ENCODE measurements around the gene SAP30. TPM values are rescaled to one million over a fixed set of nuclear protein-coding genes. Genes with fewer than 3 reads are reported as not detected.

The SAP30 gene, protein sequence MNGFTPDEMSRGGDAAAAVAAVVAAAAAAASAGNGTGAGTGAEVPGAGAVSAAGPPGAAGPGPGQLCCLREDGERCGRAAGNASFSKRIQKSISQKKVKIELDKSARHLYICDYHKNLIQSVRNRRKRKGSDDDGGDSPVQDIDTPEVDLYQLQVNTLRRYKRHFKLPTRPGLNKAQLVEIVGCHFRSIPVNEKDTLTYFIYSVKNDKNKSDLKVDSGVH
- 10 to 100 TPM; 27.7 to 88.5 (median 49.1) TPM for total RNA-seq

DNA sequence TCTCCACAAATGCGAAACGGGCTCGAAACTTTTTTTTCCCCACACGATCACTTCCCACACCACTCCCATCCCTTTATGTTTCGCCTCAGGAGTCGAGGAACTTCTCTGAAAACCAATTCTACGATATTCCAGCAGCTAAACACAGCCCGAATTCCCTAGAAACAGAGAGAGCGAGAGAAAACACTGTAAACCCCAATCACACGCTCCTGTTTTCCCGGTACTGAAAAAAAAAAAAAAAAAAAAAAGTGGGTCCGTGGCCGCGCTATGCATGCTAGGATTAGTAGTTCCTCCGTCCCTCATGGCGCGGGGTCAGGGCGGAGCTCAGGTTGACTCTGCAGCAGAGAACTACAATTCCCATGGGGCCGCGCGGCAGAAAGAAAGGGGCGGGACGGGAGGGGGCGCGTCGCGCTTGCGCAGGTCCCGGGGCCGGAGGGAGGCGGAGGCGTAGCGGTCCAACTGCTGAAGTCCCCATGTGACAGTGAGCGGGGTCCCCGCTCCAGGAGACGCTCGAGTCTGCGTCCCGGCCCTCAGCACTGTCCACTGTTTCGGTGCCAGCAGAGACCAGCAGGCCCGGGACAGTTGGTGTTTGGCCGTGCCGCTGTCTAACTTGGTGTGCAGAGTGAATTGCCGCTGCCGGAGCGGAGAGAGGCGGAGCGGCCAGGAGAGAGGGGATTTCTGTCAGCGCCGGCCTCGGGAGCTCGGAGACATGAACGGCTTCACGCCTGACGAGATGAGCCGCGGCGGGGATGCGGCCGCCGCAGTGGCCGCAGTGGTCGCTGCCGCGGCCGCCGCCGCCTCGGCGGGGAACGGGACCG is at the start of gene SAP30:
Gene SAP30, plus strand, starts transcription at position 478 of the 815 bp plus-strand sequence. Its CDS starts 229 bp downstream, at position 707.
- Histone ChIP-seq H3K4me1 (peaks cover 0 to 61% (median 0%) of the 10 kb centered on the region in 4 donors), H3K4me3 (peak within 1 kb of the TSS; percentile 67 to 92 (median 80)), H3K36me3 (peaks cover 0 to 2% (median 0%) of the 10 kb centered on the region in 3 donors), H3K9me3 (no peaks in the 10 kb centered on the region), H3K27ac (peak within 1 kb of the TSS; percentile 91 to 99 (median 96)), H3K27me3 (peaks cover 0 to 3% of the 10 kb centered on the region in 2 donors)
- peak; percentile 45 to 100 for TF ChIP-seq EP300 (IDR thresholded peaks at IDR 0.05)
- TF ChIP-seq, protein P1, sequence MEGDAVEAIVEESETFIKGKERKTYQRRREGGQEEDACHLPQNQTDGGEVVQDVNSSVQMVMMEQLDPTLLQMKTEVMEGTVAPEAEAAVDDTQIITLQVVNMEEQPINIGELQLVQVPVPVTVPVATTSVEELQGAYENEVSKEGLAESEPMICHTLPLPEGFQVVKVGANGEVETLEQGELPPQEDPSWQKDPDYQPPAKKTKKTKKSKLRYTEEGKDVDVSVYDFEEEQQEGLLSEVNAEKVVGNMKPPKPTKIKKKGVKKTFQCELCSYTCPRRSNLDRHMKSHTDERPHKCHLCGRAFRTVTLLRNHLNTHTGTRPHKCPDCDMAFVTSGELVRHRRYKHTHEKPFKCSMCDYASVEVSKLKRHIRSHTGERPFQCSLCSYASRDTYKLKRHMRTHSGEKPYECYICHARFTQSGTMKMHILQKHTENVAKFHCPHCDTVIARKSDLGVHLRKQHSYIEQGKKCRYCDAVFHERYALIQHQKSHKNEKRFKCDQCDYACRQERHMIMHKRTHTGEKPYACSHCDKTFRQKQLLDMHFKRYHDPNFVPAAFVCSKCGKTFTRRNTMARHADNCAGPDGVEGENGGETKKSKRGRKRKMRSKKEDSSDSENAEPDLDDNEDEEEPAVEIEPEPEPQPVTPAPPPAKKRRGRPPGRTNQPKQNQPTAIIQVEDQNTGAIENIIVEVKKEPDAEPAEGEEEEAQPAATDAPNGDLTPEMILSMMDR (IDR thresholded peaks at IDR 0.05), result peak in 2 of 5 experiments; percentile 22 to 25
- TF ChIP-seq POLR2A (IDR thresholded peaks at IDR 0.05), result peak; percentile 97 to 99
- peak; percentile 98 to 99 for DNase-seq (ENCODE audit: low spot score in 2 of 2)
- WGBS, 2 donors, result 1% methylated on average over 36 to 49 of the region's 72 CpGs

DNA sequence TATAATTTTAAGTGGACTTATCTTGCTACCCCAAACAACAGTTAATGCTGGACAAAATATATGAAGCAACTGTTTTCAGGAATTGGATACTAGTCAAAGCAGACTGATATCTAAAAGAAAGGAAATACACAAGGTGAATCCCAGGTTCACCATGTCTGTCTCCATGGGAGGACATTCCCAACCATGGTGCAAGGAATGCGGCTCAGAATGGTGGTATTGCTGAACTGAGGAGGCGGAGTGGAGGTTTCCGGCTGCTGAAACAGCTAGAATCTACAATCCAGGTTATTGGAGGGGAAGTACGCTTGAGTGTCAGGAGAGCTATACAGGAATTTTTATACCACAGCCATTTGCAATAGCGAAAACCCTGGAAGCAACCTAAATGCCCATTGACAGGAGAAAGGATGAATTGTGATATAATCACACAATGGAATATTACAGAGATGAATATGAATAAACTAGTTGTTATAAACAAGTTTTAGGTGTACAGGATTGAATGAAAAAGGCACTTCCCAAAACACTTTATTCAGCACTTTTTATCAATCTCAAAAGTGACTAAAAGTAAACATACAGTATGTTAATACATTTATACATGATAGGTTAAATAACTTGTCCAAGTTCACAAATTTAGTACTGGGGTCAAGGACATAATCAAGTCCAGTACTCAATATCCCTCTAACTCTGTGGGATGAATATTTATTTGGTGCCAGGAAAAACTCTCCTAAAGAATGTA is 45.6 kb upstream of the SAP30 start:
- 91 to 95% methylated on average over 5 of the region's 5 CpGs for WGBS, 2 donors
- Histone ChIP-seq H3K4me1 (peaks cover 0 to under 1% (median 0%) of the 10 kb centered on the region in 4 donors), H3K36me3 (peaks cover 0 to 67% (median 0%) of the 10 kb centered on the region in 3 donors), H3K9me3 (no peaks in the 10 kb centered on the region), H3K27ac (no peak overlapping the region), H3K27me3 (no peaks in the 10 kb centered on the region), H3K4me3 (no peak overlapping the region)
- no peak for DNase-seq (ENCODE audit: low spot score in 2 of 2)
- TF ChIP-seq POLR2A (IDR thresholded peaks at IDR 0.05) (no peak), EP300 (IDR thresholded peaks at IDR 0.05) (no peak)
- TF ChIP-seq, protein P1 (IDR thresholded peaks at IDR 0.05), result no peak

DNA sequence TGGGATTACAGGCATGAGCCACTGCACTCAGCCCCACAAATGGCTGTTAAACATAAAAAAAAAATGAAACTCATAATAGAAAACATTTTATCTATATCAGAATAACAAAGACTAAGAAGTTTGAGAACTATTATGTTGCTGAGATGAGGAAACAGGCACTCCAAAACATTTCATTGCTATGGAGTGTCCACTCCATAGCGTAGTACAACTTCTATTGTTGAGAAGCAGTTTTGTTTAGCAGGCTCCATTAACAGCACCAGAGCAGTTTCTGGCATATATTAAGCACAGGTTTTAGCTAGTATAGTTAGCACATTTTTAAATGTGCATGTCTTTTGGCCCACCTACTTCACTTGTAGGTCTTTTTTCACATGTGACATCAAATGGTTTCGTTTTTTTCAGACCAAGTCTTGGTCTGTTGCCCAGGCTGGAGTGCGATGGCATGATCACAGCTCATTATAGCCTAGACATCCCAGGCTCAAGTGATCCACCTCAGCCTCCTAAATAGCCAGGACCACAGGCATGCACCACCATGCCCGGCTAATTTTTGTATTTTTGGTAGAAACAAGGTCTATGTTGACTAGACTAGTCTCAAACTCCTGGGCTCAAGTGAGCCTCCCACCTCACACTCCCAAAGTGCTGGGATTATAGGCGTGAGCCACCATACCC is 42.4 kb upstream of the SAP30 start:
- H3K36me3 ChIP-seq, result peaks cover 0 to 65% (median 0%) of the 10 kb centered on the region in 3 donors
- WGBS, 2 donors, result 90 to 96% methylated on average over 5 of the region's 5 CpGs

DNA sequence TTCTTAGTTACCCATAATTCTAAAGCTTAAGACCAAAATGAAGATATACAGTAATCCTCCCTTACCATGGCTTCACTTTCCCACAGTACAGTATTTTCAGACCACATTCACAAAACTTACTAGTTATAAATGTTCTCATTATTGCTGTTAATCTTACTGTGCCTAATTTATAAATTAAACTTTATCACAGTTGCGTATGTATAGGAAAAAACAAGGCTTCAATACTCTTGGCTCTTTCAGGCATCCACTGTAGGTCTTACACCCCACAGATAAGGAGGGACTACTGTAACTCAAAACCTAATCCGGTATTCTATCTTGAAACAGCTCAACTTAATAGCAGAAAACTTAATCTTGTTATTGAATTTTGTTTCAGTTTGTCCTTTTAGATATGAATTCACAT is 40.2 kb upstream of the SAP30 start:
- WGBS, 2 donors, result 90 to 93% methylated on average over 2 of the region's 2 CpGs
- Histone ChIP-seq H3K36me3 (peaks cover 0 to 59% (median 0%) of the 10 kb centered on the region in 3 donors), H3K9me3 (no peaks in the 10 kb centered on the region), H3K4me3 (no peak overlapping the region), H3K27me3 (no peaks in the 10 kb centered on the region), H3K27ac (peak overlapping the region in 1 of 4 donors; percentile 22), H3K4me1 (peaks cover 0 to 37% (median 9%) of the 10 kb centered on the region in 4 donors)
- no peak for DNase-seq (ENCODE audit: low spot score in 2 of 2)
- TF ChIP-seq POLR2A (IDR thresholded peaks at IDR 0.05) (no peak), EP300 (IDR thresholded peaks at IDR 0.05) (no peak)
- TF ChIP-seq, protein P1 (IDR thresholded peaks at IDR 0.05), result no peak

More for the DNA sequence above, 42.4 kb upstream of the SAP30 start:
- Histone ChIP-seq H3K4me3 (no peak overlapping the region), H3K27me3 (no peaks in the 10 kb centered on the region), H3K27ac (no peak overlapping the region), H3K4me1 (peaks cover 0 to 32% (median 9%) of the 10 kb centered on the region in 4 donors), H3K9me3 (no peaks in the 10 kb centered on the region)
- TF ChIP-seq, protein P1 (IDR thresholded peaks at IDR 0.05), result no peak
- TF ChIP-seq EP300 (IDR thresholded peaks at IDR 0.05) (no peak), POLR2A (IDR thresholded peaks at IDR 0.05) (no peak)
- DNase-seq (ENCODE audit: low spot score in 2 of 2), result no peak
